K562 (cell line): Measurements from ENCODE around the gene ELOF1. TPM values are rescaled to one million over a fixed set of nuclear protein-coding genes. Genes with fewer than 3 reads are reported as not detected.

Experiments
- ADNP ChIP-seq: fragments of 200-800 bp; sonication (Bioruptor generic); IDR thresholded peaks from 2 replicates; pipeline ENCODE4 v1.6.1; 2016; ENCODE audit warnings: missing genetic modification characterization, missing compliant biosample characterization
- CBX2 ChIP-seq: fragments of 200-600 bp; sonication (generic); IDR thresholded peaks from one replicate; pipeline ENCODE4 v1.6.1; 2012; ENCODE audit warnings: mild to moderate bottlenecking, low read length, inconsistent platforms; ENCODE audit not compliant: insufficient read depth, poor library complexity, severe bottlenecking
- COPS2 ChIP-seq: fragments of 450-650 bp; conservative IDR thresholded peaks from 2 replicates; pipeline ENCODE4 v1.6.1; 2016; ENCODE audit warnings: mild to moderate bottlenecking, moderate library complexity
- GABPB2 ChIP-seq: fragments of 250-450 bp; sonication (Bioruptor Pico); conservative IDR thresholded peaks from 2 replicates; pipeline ENCODE4 v1.5.1; 2021; ENCODE audit warnings: mild to moderate bottlenecking
- GTF2A2 ChIP-seq: IDR thresholded peaks from 2 replicates; pipeline ENCODE4 v1.6.1; 2016; ENCODE audit warnings: mild to moderate bottlenecking, missing genetic modification characterization, missing compliant biosample characterization
- GTF2F1 ChIP-seq: IDR thresholded peaks from 2 replicates; pipeline ENCODE4 v1.6.1; 2011; ENCODE audit warnings: low read depth, low read length, improper control_type of control experiment
- KDM1A ChIP-seq, 2 experiments: fragments of 450-650 bp; IDR thresholded peaks; 2 replicates each; pipeline ENCODE4 v1.6.1; 2016; ENCODE audit warnings: mild to moderate bottlenecking in 2 of 2
- KDM4B ChIP-seq, 2 experiments: fragments of 450-650 bp in 1 of 2; sonication (generic) in 1 of 2; IDR thresholded peaks; 2 replicates each; pipeline ENCODE4 v1.6.1; 2016 to 2017; ENCODE audit warnings: borderline replicate concordance in 2 of 2, antibody characterized with exemption in 1 of 2, low read depth in 1 of 2, mild to moderate bottlenecking in 1 of 2
- MCM7 ChIP-seq, 2 experiments: fragments of 450-650 bp; IDR thresholded peaks; 2 replicates each; pipeline ENCODE4 v1.6.1; 2016 to 2018
- NFXL1 ChIP-seq: fragments of 450-650 bp; formaldehyde crosslinking; IDR thresholded peaks from 2 replicates; pipeline ENCODE4 v1.4.0; 2021; ENCODE audit warnings: mild to moderate bottlenecking
- PHF8 ChIP-seq: fragments of 200-600 bp; sonication (generic); IDR thresholded peaks from 2 replicates; pipeline ENCODE4 v1.6.1; 2012; ENCODE audit warnings: mixed run types, mild to moderate bottlenecking, inconsistent platforms, low read length, moderate library complexity, borderline replicate concordance
- PPARD ChIP-seq: fragments of 250-450 bp; sonication (Bioruptor Pico); IDR thresholded peaks from 2 replicates; pipeline ENCODE4 v1.8.0; 2022; ENCODE audit warnings: inconsistent platforms, mild to moderate bottlenecking, moderate library complexity
- RBM14 ChIP-seq: fragments of 200-400 bp; formaldehyde crosslinking; IDR thresholded peaks from 2 replicates; pipeline ENCODE4 v1.6.1; 2018; ENCODE audit warnings: low read depth, mild to moderate bottlenecking, low read length, moderate library complexity, borderline replicate concordance; ENCODE audit not compliant: insufficient read depth
- RBM17 ChIP-seq: fragments of 200-400 bp; formaldehyde crosslinking; IDR thresholded peaks from 2 replicates; pipeline ENCODE4 v1.6.1; 2017; ENCODE audit warnings: low read depth, mild to moderate bottlenecking, low read length, borderline replicate concordance
- ZC3H11A ChIP-seq: IDR thresholded peaks from 2 replicates; pipeline ENCODE4 v1.6.1; 2012; ENCODE audit warnings: low read depth, low read length, improper control_type of control experiment
- ZNF124 ChIP-seq: sonication (generic); formaldehyde crosslinking; IDR thresholded peaks from 2 replicates; pipeline ENCODE4 v1.8.1; 2022; ENCODE audit warnings: missing genetic modification reagents
- ZNF316 ChIP-seq: fragments of 450-650 bp; IDR thresholded peaks from 2 replicates; pipeline ENCODE4 v1.6.1; 2016
- polyA plus RNA-seq, 8 experiments: library from polyadenylated mRNA; depleted of rRNA in 4 of 8; stranded (reverse) in 5 of 8; unstranded in 3 of 8; fragments of >200 nt; fragmentation: Nextera tagmentation in 2 of 8; fragmentation: Illumina TruSeq in 1 of 8; extraction: Ambion mirVana in 2 of 8; extraction: Trizol in 1 of 8; gene quantifications; 2 replicates each; pipeline versions ENCODE4 v1.2.1 to v1.2.3, GENCODE V29; 2011 to 2014; ENCODE audit warnings: inconsistent platforms in 1 of 8, missing spikeins in 1 of 8
- total RNA-seq, 7 experiments: library from RNA; depleted of rRNA in 6 of 7; stranded (reverse); fragments of >200 nt in 6 of 7; fragmentation: Illumina TruSeq in 2 of 7; extraction: Trizol in 2 of 7; gene quantifications; 2 replicates each; pipeline versions ENCODE4 v1.2.1 to v1.2.3, GENCODE V29; 2011 to 2021; ENCODE audit warnings: low replicate concordance in 1 of 7
- TF ChIP-seq, protein P1 (sequence below): fragments of 200-800 bp; sonication (Bioruptor generic); IDR thresholded peaks from 2 replicates; pipeline ENCODE4 v1.6.1; 2017; ENCODE audit warnings: missing genetic modification characterization, missing compliant biosample characterization
- TF ChIP-seq, protein P2 (sequence below): sonication (generic); formaldehyde crosslinking; IDR thresholded peaks from 2 replicates; pipeline ENCODE4 v1.8.0; 2022; ENCODE audit warnings: missing genetic modification reagents, mild to moderate bottlenecking, moderate library complexity, borderline replicate concordance
- TF ChIP-seq, protein P3 (sequence below): IDR thresholded peaks from 3 replicates; pipeline ENCODE4 v1.6.1; 2011; ENCODE audit warnings: borderline replicate concordance, mild to moderate bottlenecking; ENCODE audit not compliant: insufficient read length, insufficient read depth

Gene ELOF1
- total and polyA plus RNA-seq, 9 of the 15 experiments (the other 6 are each of a cell fraction or from before 2014, with no cell fraction given), result 16.7 to 147 (median 74.2) TPM

DNA sequence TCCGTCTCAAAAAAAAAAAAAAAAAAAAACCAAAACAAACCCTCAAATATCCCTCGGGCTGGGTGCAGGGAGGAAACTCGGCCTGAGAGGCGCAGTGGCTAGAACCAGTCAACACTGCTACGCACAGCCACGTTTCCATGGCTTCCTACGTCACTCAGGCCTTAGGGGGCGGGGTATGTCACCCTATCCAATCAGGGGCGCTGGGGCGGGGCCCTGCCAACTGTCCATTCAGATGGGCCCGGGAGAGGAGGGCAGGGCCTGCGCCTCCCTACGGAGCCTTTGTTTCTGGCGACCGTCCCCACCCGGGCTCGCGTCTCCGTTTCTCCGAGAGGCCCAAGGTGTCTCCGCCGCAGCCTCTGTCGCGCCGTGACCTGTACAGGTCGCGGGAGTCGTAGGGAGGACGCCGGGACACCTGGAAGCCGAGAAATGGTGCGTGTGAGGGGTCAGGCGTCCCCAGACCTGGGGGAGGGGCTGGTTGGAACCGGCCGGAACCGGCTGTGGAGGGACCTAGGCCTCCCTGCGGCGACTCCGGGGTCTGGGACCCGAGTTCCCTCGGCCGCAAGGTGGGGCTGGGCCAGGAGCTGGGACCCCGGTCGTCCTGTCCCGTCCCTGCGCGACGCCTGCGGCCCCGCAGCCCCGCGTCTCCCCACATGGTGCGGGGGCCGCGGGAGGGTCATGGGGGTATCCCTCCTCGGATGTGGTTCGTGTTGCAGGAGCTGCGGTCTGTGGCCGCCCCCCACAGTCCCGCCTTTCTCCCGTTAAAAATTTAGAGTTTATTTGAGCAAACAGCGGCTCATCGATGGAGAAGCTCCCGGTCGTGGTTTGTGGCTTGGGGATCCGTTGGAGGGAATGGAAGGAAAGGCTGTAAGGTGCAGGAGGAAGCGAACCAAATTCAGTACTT lies 38.4 kb upstream of the ELOF1 start, which contains the start of gene ZNF627 (continued):
- TF ChIP-seq MCM7 (IDR thresholded peaks at IDR 0.05) (no peak), NFXL1 (CRISPR knock-in tag) (no peak), CBX2 (no peak), ZNF316 (no peak), ZNF124 (no peak), COPS2 (no peak), RBM14 (no peak), ADNP (tag) (no peak), GABPB2 (no peak), GTF2A2 (tag) (no peak), KDM4B (IDR thresholded peaks at IDR 0.05; ENCODE audit: borderline replicate concordance in 2 of 2, low read depth in 1 of 2) (no peak), GTF2F1 (peak; percentile 72; the same call in 1 of the 2 replicates), PPARD (no peak), KDM1A (IDR thresholded peaks at IDR 0.05) (no peak), RBM17 (no peak), PHF8 (peak; percentile 98), ZC3H11A (no peak)
- TF ChIP-seq, protein P1, sequence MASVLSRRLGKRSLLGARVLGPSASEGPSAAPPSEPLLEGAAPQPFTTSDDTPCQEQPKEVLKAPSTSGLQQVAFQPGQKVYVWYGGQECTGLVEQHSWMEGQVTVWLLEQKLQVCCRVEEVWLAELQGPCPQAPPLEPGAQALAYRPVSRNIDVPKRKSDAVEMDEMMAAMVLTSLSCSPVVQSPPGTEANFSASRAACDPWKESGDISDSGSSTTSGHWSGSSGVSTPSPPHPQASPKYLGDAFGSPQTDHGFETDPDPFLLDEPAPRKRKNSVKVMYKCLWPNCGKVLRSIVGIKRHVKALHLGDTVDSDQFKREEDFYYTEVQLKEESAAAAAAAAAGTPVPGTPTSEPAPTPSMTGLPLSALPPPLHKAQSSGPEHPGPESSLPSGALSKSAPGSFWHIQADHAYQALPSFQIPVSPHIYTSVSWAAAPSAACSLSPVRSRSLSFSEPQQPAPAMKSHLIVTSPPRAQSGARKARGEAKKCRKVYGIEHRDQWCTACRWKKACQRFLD (CRISPR knock-in tag), result no peak
- TF ChIP-seq, protein P2, sequence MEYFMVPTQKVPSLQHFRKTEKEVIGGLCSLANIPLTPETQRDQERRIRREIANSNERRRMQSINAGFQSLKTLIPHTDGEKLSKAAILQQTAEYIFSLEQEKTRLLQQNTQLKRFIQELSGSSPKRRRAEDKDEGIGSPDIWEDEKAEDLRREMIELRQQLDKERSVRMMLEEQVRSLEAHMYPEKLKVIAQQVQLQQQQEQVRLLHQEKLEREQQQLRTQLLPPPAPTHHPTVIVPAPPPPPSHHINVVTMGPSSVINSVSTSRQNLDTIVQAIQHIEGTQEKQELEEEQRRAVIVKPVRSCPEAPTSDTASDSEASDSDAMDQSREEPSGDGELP (CRISPR knock-in tag), result peak; percentile 79
- TF ChIP-seq, protein P3, sequence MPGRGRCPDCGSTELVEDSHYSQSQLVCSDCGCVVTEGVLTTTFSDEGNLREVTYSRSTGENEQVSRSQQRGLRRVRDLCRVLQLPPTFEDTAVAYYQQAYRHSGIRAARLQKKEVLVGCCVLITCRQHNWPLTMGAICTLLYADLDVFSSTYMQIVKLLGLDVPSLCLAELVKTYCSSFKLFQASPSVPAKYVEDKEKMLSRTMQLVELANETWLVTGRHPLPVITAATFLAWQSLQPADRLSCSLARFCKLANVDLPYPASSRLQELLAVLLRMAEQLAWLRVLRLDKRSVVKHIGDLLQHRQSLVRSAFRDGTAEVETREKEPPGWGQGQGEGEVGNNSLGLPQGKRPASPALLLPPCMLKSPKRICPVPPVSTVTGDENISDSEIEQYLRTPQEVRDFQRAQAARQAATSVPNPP, result no peak
